ENCODE measurements around the gene C12orf43. TPM values are rescaled to one million over a fixed set of nuclear protein-coding genes. Genes with fewer than 3 reads are reported as not detected.

C12orf43 gene
- total RNA-seq, 1 donor from 2014 or later: 15.5 TPM

- Histone ChIP-seq H3K9me3 (no peaks in the 10 kb centered on the region), H3K4me1 (peaks cover 7% of the 10 kb centered on the region), H3K27me3 (no peaks in the 10 kb centered on the region), H3K36me3 (peaks cover 34% of the 10 kb centered on the region), H3K27ac (no peak overlapping the region), H3K4me3 (no peak overlapping the region)
- TF ChIP-seq CTCF (IDR thresholded peaks at IDR 0.05): no peak
- no peak for ATAC-seq
- intact Hi-C loops (cut with DNase I): no loop called here
- DNase-seq: no peak
Measured at GRCh38 chr12:121013715-121014114, 2.6 kb downstream of the C12orf43 start.

- intact Hi-C loops (cut with DNase I): no loop called here
- H3K9me3 ChIP-seq: no peaks in the 10 kb centered on the region
- no peak overlapping the region for H3K27ac ChIP-seq
- DNase-seq (no peak), ATAC-seq (no peak)
- H3K36me3 ChIP-seq: peaks cover 51% of the 10 kb centered on the region
- no peak for TF ChIP-seq CTCF (IDR thresholded peaks at IDR 0.05)
- peaks cover 7% of the 10 kb centered on the region for H3K4me1 ChIP-seq
- H3K4me3 ChIP-seq: no peak overlapping the region
- H3K27me3 ChIP-seq: no peaks in the 10 kb centered on the region
Measured at GRCh38 chr12:121011820-121012219, 4.5 kb downstream of the C12orf43 start.

- Histone ChIP-seq H3K36me3 (peaks cover 56% of the 10 kb centered on the region), H3K27ac (no peak overlapping the region), H3K4me3 (no peak overlapping the region), H3K4me1 (peaks cover 7% of the 10 kb centered on the region), H3K27me3 (no peaks in the 10 kb centered on the region), H3K9me3 (no peaks in the 10 kb centered on the region)
- intact Hi-C loops (cut with DNase I): no loop called here
- DNase-seq: no peak
- ATAC-seq: no peak
- no peak for TF ChIP-seq CTCF (IDR thresholded peaks at IDR 0.05)
Measured at GRCh38 chr12:121010860-121011259, 5.4 kb downstream of the C12orf43 start.

- intact Hi-C loops (cut with DNase I): no loop called here
- no peak overlapping the region for H3K27ac ChIP-seq
- peak; percentile 79 for ATAC-seq
- H3K4me3 ChIP-seq: no peak overlapping the region
- H3K4me1 ChIP-seq: no peaks in the 10 kb centered on the region
- H3K36me3 ChIP-seq: peaks cover 64% of the 10 kb centered on the region
- no peaks in the 10 kb centered on the region for H3K9me3 ChIP-seq
- DNase-seq: no peak
- H3K27me3 ChIP-seq: no peaks in the 10 kb centered on the region
- TF ChIP-seq CTCF (IDR thresholded peaks at IDR 0.05): peak; percentile 18
Measured at GRCh38 chr12:121009741-121010140, 6.5 kb downstream of the C12orf43 start.

- no peaks in the 10 kb centered on the region for H3K9me3 ChIP-seq
- peaks cover 76% of the 10 kb centered on the region for H3K36me3 ChIP-seq
- ATAC-seq: no peak
- no peak overlapping the region for H3K4me3 ChIP-seq
- intact Hi-C loops (cut with DNase I): no loop called here
- H3K27ac ChIP-seq: no peak overlapping the region
- no peaks in the 10 kb centered on the region for H3K4me1 ChIP-seq
- no peak for TF ChIP-seq CTCF (IDR thresholded peaks at IDR 0.05)
- peak; percentile 28 for DNase-seq
- no peaks in the 10 kb centered on the region for H3K27me3 ChIP-seq
Measured at GRCh38 chr12:121008347-121009098, 7.8 kb downstream of the C12orf43 start.

Measured in upper lobe of right lung (tissue), 1 donor.